Caco-2 (cell line): Measurements from ENCODE around the gene SORL1-AS1.

Experiments used
- BruUV-seq: library from RNA; stranded (reverse); fragments of 400-500 nt; replicated peaks from 2 replicates; lab custom pipeline; 2021; lab: Mats Ljungman, UMichigan
- CTCF ChIA-PET: fragments of 300-600 bp; sonication (Branson Sonifier 250); formaldehyde crosslinking; loops from one replicate; lab custom pipeline; 2022; ENCODE audit warnings: antibody characterized with exemption; lab: Charles Lee
- POLR2A ChIA-PET: fragments of 300-600 bp; sonication (Branson Sonifier 250); formaldehyde crosslinking; loops from one replicate; lab custom pipeline; 2022; ENCODE audit warnings: antibody characterized with exemption; lab: Charles Lee
- DNase-seq, 2 experiments: peaks; one replicate each; pipeline versions ENCODE4 v3.0.0 to v3.0.0-alpha.2; 2020 to 2022
- H3K27me3 ChIP-seq: replicated peaks from 2 replicates; pipeline ENCODE4 v1.6.0; 2011; ENCODE audit warnings: low read length; ENCODE audit not compliant: control insufficient read depth, insufficient read depth
- H3K36me3 ChIP-seq: 2 replicates; pipeline ENCODE4 v1.5.1; 2011; ENCODE audit warnings: low read length; ENCODE audit not compliant: control insufficient read depth, insufficient read depth
- H3K4me1 ChIP-seq: fragments of 250-450 bp; sonication (Bioruptor Pico); 2 replicates; pipeline ENCODE4 v1.5.1; 2020; ENCODE audit warnings: mild to moderate bottlenecking
- H3K4me3 ChIP-seq: 2 replicates; pipeline ENCODE4 v1.5.1; 2011; ENCODE audit warnings: low read depth, mild to moderate bottlenecking, control low read depth, low read length
- H3K9me3 ChIP-seq: fragments of 250-450 bp; sonication (Bioruptor Pico); 2 replicates; pipeline ENCODE4 v1.5.1; 2020; ENCODE audit warnings: mild to moderate bottlenecking, moderate library complexity
- H3K27ac Mint-ChIP-seq: one replicate; pipeline ENCODE4 v1.8.0; 2022; ENCODE audit warnings: mixed read lengths; ENCODE audit not compliant: unreplicated experiment
- H3K27me3 Mint-ChIP-seq: one replicate; pipeline ENCODE4 v1.8.0; 2022; ENCODE audit warnings: mixed read lengths; ENCODE audit not compliant: insufficient read depth, unreplicated experiment
- H3K36me3 Mint-ChIP-seq: one replicate; pipeline ENCODE4 v1.8.0; 2022; ENCODE audit warnings: mild to moderate bottlenecking, mixed read lengths; ENCODE audit not compliant: insufficient read depth, unreplicated experiment
- H3K4me1 Mint-ChIP-seq: one replicate; pipeline ENCODE4 v1.8.0; 2022; ENCODE audit warnings: low read depth, mixed read lengths; ENCODE audit not compliant: unreplicated experiment
- H3K4me3 Mint-ChIP-seq: one replicate; pipeline ENCODE4 v1.8.0; 2022; ENCODE audit warnings: mild to moderate bottlenecking, moderate library complexity, mixed read lengths; ENCODE audit not compliant: unreplicated experiment
- H3K9me3 Mint-ChIP-seq: one replicate; pipeline ENCODE4 v1.8.0; 2022; ENCODE audit warnings: mixed read lengths; ENCODE audit not compliant: unreplicated experiment
- intact Hi-C: fragments of 100-400 bp; cut with micrococcal nuclease; formaldehyde crosslinking; loops from one replicate; pipeline ENCODE4 v1.10.0; 2022; ENCODE audit not compliant: unreplicated experiment
- TF ChIP-seq, protein P1 (sequence below), 2 experiments: fragments of 200-600 bp in 1 of 2; IDR thresholded peaks; 1 replicate in 1 of 2; 2 replicates in 1 of 2; pipeline versions ENCODE4 v1.5.1 to v1.8.0; 2011 to 2022; ENCODE audit warnings: antibody characterized with exemption in 1 of 2, control low read depth in 1 of 2, inconsistent platforms in 1 of 2, low read depth in 1 of 2, low read length in 1 of 2, mild to moderate bottlenecking in 1 of 2, moderate library complexity in 1 of 2; ENCODE audit not compliant: insufficient read depth in 1 of 2, severe bottlenecking in 1 of 2, unreplicated experiment in 1 of 2

The SORL1-AS1 gene

DNA sequence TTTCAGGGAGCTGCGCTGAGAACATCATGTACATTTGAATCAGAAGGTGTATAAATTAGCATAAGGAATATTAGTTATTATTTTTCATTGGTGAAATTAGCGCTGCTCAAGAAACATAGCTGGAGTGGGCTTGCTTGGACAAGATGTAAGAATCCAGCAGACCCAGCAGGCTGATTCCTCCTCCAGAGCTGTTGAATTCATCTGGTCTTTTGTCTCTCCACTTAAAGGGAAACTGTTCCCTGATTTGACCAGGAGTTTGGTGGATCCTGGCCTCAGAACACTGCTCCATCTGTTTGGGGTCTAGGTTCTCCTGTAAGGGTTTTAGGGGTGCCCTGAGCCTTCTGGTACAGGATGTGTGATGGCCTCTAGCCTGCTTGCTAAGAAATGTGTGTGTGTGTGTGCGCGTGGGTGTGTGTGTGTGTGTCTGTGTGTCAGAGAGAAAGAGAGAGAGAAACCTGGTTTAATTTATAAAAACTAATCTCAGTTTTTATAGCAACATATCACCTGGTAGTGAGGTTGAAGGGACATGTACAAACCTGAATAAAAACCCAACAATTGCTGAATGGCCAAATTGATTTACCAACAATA is 9.0 kb downstream of the SORL1-AS1 start:
- H3K4me1 ChIP-seq, result peaks cover 10% of the 10 kb centered on the region; the same call in 1 of the 2 replicates
- no peaks in the 10 kb centered on the region for H3K36me3 ChIP-seq
- Mint-ChIP-seq H3K27me3 (no peaks in the 10 kb centered on the region), H3K36me3 (no peaks in the 10 kb centered on the region), H3K4me3 (no peak overlapping the region), H3K9me3 (no peaks in the 10 kb centered on the region), H3K27ac (no peak overlapping the region), H3K4me1 (peaks cover 12% of the 10 kb centered on the region)
- TF ChIP-seq, protein P1, sequence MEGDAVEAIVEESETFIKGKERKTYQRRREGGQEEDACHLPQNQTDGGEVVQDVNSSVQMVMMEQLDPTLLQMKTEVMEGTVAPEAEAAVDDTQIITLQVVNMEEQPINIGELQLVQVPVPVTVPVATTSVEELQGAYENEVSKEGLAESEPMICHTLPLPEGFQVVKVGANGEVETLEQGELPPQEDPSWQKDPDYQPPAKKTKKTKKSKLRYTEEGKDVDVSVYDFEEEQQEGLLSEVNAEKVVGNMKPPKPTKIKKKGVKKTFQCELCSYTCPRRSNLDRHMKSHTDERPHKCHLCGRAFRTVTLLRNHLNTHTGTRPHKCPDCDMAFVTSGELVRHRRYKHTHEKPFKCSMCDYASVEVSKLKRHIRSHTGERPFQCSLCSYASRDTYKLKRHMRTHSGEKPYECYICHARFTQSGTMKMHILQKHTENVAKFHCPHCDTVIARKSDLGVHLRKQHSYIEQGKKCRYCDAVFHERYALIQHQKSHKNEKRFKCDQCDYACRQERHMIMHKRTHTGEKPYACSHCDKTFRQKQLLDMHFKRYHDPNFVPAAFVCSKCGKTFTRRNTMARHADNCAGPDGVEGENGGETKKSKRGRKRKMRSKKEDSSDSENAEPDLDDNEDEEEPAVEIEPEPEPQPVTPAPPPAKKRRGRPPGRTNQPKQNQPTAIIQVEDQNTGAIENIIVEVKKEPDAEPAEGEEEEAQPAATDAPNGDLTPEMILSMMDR (IDR thresholded peaks at IDR 0.05; ENCODE audit: insufficient read depth in 1 of 2, low read depth in 1 of 2, low read length in 1 of 2, severe bottlenecking in 1 of 2, unreplicated experiment in 1 of 2), result no peak
- no peaks in the 10 kb centered on the region for H3K9me3 ChIP-seq
- intact Hi-C loops, result no loop called here
- no peak overlapping the region for H3K4me3 ChIP-seq
- no TSS peak for BruUV-seq
- no peak for DNase-seq
- ChIA-PET POLR2A (no interaction called here), CTCF (no interaction called here)
- H3K27me3 ChIP-seq, result no peaks in the 10 kb centered on the region

DNA sequence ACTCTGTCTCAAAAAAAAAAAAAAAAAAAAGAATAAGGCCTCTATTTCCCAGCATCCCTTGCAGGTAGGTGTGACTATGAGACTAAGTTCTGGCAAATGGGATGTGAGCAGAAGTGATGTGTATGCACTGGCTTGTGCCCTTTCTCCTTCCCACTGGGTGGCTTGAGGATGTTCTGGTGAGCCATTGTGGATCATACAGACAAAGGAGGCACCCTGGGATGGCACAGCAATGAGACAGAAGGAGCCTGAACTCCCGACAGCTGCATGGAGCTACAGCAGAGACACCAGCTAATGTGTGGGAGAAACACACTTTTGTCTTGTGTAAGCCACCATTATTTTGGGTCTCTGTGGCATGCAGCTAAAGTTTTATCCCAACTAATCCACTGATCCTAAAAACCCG is 11.2 kb downstream of the SORL1-AS1 start:
- H3K27ac Mint-ChIP-seq, result no peak overlapping the region
- no peak overlapping the region for H3K4me3 Mint-ChIP-seq
- H3K9me3 Mint-ChIP-seq, result no peaks in the 10 kb centered on the region
- POLR2A ChIA-PET, result no interaction called here
- intact Hi-C loops, result no loop called here
- Histone ChIP-seq H3K27me3 (no peaks in the 10 kb centered on the region), H3K4me3 (no peak overlapping the region), H3K4me1 (peaks cover 10% of the 10 kb centered on the region; the same call in 1 of the 2 replicates), H3K36me3 (no peaks in the 10 kb centered on the region), H3K9me3 (no peaks in the 10 kb centered on the region)
- DNase-seq, result no peak
- H3K36me3 Mint-ChIP-seq, result no peaks in the 10 kb centered on the region
- H3K4me1 Mint-ChIP-seq, result peaks cover 12% of the 10 kb centered on the region
- H3K27me3 Mint-ChIP-seq, result no peaks in the 10 kb centered on the region
- CTCF ChIA-PET, result interaction anchor here (0.6 to 0.9 kb wide), 3 partner anchors 24 to 1431 kb away, joined by 3 read pairs; no protein-coding TSS in a partner anchor
- BruUV-seq, result no TSS peak
- TF ChIP-seq, protein P1 (IDR thresholded peaks at IDR 0.05; ENCODE audit: insufficient read depth in 1 of 2, low read depth in 1 of 2, low read length in 1 of 2, severe bottlenecking in 1 of 2, unreplicated experiment in 1 of 2), result no peak

DNA sequence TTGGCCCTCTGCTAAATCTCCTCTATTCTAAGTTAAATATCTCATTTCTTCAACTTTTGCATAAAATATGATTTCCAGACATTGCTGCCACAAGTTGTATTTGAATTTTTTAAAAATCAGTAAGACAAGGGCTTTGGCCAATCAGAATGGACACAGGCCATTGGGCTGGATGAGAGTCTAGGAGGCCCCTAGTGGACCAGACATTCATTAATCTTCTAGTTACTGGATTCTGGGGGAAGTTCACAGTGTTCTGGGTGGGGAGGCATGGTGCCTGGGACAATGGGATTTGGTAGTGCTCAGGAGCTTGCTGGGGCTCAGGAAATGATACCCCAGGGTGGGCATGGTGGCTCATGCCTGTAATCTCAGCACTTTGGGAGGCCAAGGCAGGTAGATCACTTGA is 13.0 kb downstream of the SORL1-AS1 start:
- no peaks in the 10 kb centered on the region for H3K9me3 ChIP-seq
- Mint-ChIP-seq H3K4me1 (no peaks in the 10 kb centered on the region), H3K27ac (no peak overlapping the region), H3K9me3 (no peaks in the 10 kb centered on the region), H3K27me3 (no peaks in the 10 kb centered on the region), H3K4me3 (no peak overlapping the region), H3K36me3 (no peaks in the 10 kb centered on the region)
- DNase-seq, result no peak
- intact Hi-C loops, result no loop called here
- TF ChIP-seq, protein P1 (IDR thresholded peaks at IDR 0.05; ENCODE audit: insufficient read depth in 1 of 2, low read depth in 1 of 2, low read length in 1 of 2, severe bottlenecking in 1 of 2, unreplicated experiment in 1 of 2), result no peak
- POLR2A ChIA-PET, result no interaction called here
- no peaks in the 10 kb centered on the region for H3K36me3 ChIP-seq
- H3K27me3 ChIP-seq, result no peaks in the 10 kb centered on the region; the same call in 1 of the 2 replicates
- no peaks in the 10 kb centered on the region for H3K4me1 ChIP-seq
- H3K4me3 ChIP-seq, result no peak overlapping the region
- CTCF ChIA-PET, result no interaction called here
- no TSS peak for BruUV-seq
